SK-N-SH treated with all-trans-retinoic acid at 6 μM for 48 hours (cell line): ENCODE data around the gene SCN3B.

Experiments
- ARNTL ChIP-seq: fragments of 450-650 bp; formaldehyde crosslinking; IDR thresholded peaks from 2 replicates; pipeline ENCODE4 v1.5.0; 2020; ENCODE audit warnings: low read depth, mild to moderate bottlenecking, moderate library complexity, borderline replicate concordance
- CSDC2 ChIP-seq: fragments of 250-450 bp; sonication (Bioruptor Pico); IDR thresholded peaks from 2 replicates; pipeline ENCODE4 v1.5.0; 2020; ENCODE audit warnings: mild to moderate bottlenecking, moderate library complexity
- ESRRG ChIP-seq: fragments of 250-450 bp; sonication (Bioruptor Pico); IDR thresholded peaks from 2 replicates; pipeline ENCODE4 v1.6.1; 2021; ENCODE audit warnings: mild to moderate bottlenecking
- RARB ChIP-seq: fragments of 250-450 bp; sonication (Bioruptor Pico); IDR thresholded peaks from 2 replicates; pipeline ENCODE4 v1.8.0; 2021; ENCODE audit warnings: mild to moderate bottlenecking, moderate library complexity
- ZFP3 ChIP-seq: fragments of 250-450 bp; sonication (Bioruptor Pico); IDR thresholded peaks from 2 replicates; pipeline ENCODE4 v1.5.0; 2020; ENCODE audit warnings: mild to moderate bottlenecking, moderate library complexity
- ZNF565 ChIP-seq: fragments of 450-650 bp; formaldehyde crosslinking; conservative IDR thresholded peaks from 2 replicates; pipeline ENCODE4 v1.5.0; 2020; ENCODE audit warnings: low read depth, mild to moderate bottlenecking, moderate library complexity
- ZNF8 ChIP-seq: fragments of 450-650 bp; formaldehyde crosslinking; IDR thresholded peaks from 2 replicates; pipeline ENCODE4 v1.5.0; 2020; ENCODE audit warnings: mild to moderate bottlenecking, moderate library complexity
- TF ChIP-seq, protein P1 (sequence below): fragments of 250-450 bp; sonication (Bioruptor Pico); IDR thresholded peaks from 2 replicates; pipeline ENCODE4 v1.8.0; 2020; ENCODE audit warnings: mild to moderate bottlenecking, moderate library complexity, borderline replicate concordance
- TF ChIP-seq, protein P2 (sequence below): fragments of 250-450 bp; sonication (Bioruptor Pico); IDR thresholded peaks from 2 replicates; pipeline ENCODE4 v1.5.1; 2021; ENCODE audit warnings: mild to moderate bottlenecking, moderate library complexity
- TF ChIP-seq, protein P3 (sequence below): fragments of 250-450 bp; sonication (Bioruptor Pico); IDR thresholded peaks from 2 replicates; pipeline ENCODE4 v1.5.0; 2020; ENCODE audit warnings: mild to moderate bottlenecking, moderate library complexity
- TF ChIP-seq, protein P4 (sequence below): fragments of 250-450 bp; sonication (Bioruptor Pico); IDR thresholded peaks from 2 replicates; pipeline ENCODE4 v1.8.0; 2021; ENCODE audit warnings: low read depth, mild to moderate bottlenecking, moderate library complexity, borderline replicate concordance

DNA sequence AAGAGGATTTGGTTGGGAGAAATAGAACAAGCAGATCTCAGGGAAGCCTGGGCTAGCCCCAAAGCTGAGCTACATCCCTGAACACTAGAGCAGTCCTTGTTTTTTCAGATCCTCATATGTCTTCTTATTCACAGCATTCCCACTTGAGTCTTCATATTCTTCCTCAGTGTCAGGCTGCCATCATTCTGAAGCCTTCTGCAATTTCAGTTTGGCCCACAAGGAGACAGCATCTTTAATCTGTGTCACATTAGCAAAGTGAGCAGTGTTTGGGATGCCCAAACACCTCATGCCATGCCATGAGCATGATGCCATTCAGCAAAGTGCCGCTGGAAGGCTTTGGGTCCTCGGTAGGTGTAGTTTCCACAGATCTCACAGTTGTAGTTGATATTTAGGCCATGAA, 56.6 kb downstream of the SCN3B start:
- TF ChIP-seq ZNF565 (CRISPR knock-in tag) (no peak), CSDC2 (CRISPR knock-in tag) (no peak), RARB (no peak), ZNF8 (CRISPR knock-in tag) (no peak), ESRRG (no peak), ARNTL (CRISPR knock-in tag) (no peak), ZFP3 (CRISPR knock-in tag) (no peak)
- TF ChIP-seq, protein P1, sequence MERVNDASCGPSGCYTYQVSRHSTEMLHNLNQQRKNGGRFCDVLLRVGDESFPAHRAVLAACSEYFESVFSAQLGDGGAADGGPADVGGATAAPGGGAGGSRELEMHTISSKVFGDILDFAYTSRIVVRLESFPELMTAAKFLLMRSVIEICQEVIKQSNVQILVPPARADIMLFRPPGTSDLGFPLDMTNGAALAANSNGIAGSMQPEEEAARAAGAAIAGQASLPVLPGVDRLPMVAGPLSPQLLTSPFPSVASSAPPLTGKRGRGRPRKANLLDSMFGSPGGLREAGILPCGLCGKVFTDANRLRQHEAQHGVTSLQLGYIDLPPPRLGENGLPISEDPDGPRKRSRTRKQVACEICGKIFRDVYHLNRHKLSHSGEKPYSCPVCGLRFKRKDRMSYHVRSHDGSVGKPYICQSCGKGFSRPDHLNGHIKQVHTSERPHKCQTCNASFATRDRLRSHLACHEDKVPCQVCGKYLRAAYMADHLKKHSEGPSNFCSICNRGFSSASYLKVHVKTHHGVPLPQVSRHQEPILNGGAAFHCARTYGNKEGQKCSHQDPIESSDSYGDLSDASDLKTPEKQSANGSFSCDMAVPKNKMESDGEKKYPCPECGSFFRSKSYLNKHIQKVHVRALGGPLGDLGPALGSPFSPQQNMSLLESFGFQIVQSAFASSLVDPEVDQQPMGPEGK (CRISPR knock-in tag): no peak
- TF ChIP-seq, protein P2, sequence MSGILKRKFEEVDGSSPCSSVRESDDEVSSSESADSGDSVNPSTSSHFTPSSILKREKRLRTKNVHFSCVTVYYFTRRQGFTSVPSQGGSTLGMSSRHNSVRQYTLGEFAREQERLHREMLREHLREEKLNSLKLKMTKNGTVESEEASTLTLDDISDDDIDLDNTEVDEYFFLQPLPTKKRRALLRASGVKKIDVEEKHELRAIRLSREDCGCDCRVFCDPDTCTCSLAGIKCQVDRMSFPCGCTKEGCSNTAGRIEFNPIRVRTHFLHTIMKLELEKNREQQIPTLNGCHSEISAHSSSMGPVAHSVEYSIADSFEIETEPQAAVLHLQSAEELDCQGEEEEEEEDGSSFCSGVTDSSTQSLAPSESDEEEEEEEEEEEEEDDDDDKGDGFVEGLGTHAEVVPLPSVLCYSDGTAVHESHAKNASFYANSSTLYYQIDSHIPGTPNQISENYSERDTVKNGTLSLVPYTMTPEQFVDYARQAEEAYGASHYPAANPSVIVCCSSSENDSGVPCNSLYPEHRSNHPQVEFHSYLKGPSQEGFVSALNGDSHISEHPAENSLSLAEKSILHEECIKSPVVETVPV (CRISPR knock-in tag): no peak
- TF ChIP-seq, protein P3, sequence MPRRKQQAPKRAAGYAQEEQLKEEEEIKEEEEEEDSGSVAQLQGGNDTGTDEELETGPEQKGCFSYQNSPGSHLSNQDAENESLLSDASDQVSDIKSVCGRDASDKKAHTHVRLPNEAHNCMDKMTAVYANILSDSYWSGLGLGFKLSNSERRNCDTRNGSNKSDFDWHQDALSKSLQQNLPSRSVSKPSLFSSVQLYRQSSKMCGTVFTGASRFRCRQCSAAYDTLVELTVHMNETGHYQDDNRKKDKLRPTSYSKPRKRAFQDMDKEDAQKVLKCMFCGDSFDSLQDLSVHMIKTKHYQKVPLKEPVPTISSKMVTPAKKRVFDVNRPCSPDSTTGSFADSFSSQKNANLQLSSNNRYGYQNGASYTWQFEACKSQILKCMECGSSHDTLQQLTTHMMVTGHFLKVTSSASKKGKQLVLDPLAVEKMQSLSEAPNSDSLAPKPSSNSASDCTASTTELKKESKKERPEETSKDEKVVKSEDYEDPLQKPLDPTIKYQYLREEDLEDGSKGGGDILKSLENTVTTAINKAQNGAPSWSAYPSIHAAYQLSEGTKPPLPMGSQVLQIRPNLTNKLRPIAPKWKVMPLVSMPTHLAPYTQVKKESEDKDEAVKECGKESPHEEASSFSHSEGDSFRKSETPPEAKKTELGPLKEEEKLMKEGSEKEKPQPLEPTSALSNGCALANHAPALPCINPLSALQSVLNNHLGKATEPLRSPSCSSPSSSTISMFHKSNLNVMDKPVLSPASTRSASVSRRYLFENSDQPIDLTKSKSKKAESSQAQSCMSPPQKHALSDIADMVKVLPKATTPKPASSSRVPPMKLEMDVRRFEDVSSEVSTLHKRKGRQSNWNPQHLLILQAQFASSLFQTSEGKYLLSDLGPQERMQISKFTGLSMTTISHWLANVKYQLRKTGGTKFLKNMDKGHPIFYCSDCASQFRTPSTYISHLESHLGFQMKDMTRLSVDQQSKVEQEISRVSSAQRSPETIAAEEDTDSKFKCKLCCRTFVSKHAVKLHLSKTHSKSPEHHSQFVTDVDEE (CRISPR knock-in tag): no peak
- TF ChIP-seq, protein P4, sequence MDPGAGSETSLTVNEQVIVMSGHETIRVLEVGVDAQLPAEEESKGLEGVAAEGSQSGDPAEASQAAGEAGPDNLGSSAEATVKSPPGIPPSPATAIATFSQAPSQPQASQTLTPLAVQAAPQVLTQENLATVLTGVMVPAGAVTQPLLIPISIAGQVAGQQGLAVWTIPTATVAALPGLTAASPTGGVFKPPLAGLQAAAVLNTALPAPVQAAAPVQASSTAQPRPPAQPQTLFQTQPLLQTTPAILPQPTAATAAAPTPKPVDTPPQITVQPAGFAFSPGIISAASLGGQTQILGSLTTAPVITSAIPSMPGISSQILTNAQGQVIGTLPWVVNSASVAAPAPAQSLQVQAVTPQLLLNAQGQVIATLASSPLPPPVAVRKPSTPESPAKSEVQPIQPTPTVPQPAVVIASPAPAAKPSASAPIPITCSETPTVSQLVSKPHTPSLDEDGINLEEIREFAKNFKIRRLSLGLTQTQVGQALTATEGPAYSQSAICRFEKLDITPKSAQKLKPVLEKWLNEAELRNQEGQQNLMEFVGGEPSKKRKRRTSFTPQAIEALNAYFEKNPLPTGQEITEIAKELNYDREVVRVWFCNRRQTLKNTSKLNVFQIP (CRISPR knock-in tag): no peak
